HG02571 (cell line): ENCODE measurements around the gene RHBDD1.

ENCODE experiments used
- ATAC-seq: cut with Tn5 transposase; IDR thresholded peaks from one replicate; pipeline ENCODE4 v1.9.1; 2021; ENCODE audit warnings: mild to moderate bottlenecking, moderate library complexity; ENCODE audit not compliant: unreplicated experiment

RHBDD1 gene

GRCh38 chr2:226979004-226979403 lies 143.2 kb downstream of the RHBDD1 start:
- no peak for ATAC-seq

GRCh38 chr2:226981791-226982326 lies 146.0 kb downstream of the RHBDD1 start:
- no peak for ATAC-seq

GRCh38 chr2:226983895-226984749 lies 148.3 kb downstream of the RHBDD1 start:
- ATAC-seq: peak; percentile 10

GRCh38 chr2:226984750-226985582 lies 149.1 kb downstream of the RHBDD1 start:
- ATAC-seq: peak; percentile 94

- no peak for ATAC-seq
Observed at GRCh38 chr2:226985583-226985946, 149.7 kb downstream of the RHBDD1 start.

GRCh38 chr2:226991663-226992062 lies 155.8 kb downstream of the RHBDD1 start:
- ATAC-seq: no peak

GRCh38 chr2:226993171-226993570 lies 157.3 kb downstream of the RHBDD1 start:
- ATAC-seq: no peak

GRCh38 chr2:226994775-226995174 lies 158.9 kb downstream of the RHBDD1 start:
- no peak for ATAC-seq

GRCh38 chr2:226995625-226996041 lies 159.8 kb downstream of the RHBDD1 start:
- ATAC-seq: peak; percentile 78

- ATAC-seq: no peak
Observed at GRCh38 chr2:226999661-227000060, 163.8 kb downstream of the RHBDD1 start.

- no peak for ATAC-seq
Observed at GRCh38 chr2:227000123-227000522, 164.3 kb downstream of the RHBDD1 start.

- ATAC-seq: no peak
Observed at GRCh38 chr2:227004482-227004881, 168.6 kb downstream of the RHBDD1 start.

- ATAC-seq: no peak
Observed at GRCh38 chr2:227006189-227006897, 170.5 kb downstream of the RHBDD1 start.

GRCh38 chr2:227007148-227007547 lies 171.3 kb downstream of the RHBDD1 start:
- ATAC-seq: no peak

GRCh38 chr2:227007940-227008339 lies 172.1 kb downstream of the RHBDD1 start:
- no peak for ATAC-seq

- ATAC-seq: no peak
Observed at GRCh38 chr2:227010433-227010832, 174.6 kb downstream of the RHBDD1 start.

- ATAC-seq: no peak
Observed at GRCh38 chr2:227013330-227013729, 177.5 kb downstream of the RHBDD1 start.

- ATAC-seq: no peak
Observed at GRCh38 chr2:227013881-227014280, 178.0 kb downstream of the RHBDD1 start.

GRCh38 chr2:227016894-227017293 lies 181.0 kb downstream of the RHBDD1 start:
- ATAC-seq: no peak

GRCh38 chr2:227020416-227020815 lies 184.6 kb downstream of the RHBDD1 start:
- no peak for ATAC-seq

GRCh38 chr2:227022608-227023007 lies 186.8 kb downstream of the RHBDD1 start:
- ATAC-seq: no peak
